GM04504 (cell line): ENCODE results near the gene TSPAN9.

Experiments used
- DNase-seq: peaks from one replicate; pipeline ENCODE4 v3.0.0-alpha.2; 2012; ENCODE audit warnings: low read depth

Gene TSPAN9

DNA sequence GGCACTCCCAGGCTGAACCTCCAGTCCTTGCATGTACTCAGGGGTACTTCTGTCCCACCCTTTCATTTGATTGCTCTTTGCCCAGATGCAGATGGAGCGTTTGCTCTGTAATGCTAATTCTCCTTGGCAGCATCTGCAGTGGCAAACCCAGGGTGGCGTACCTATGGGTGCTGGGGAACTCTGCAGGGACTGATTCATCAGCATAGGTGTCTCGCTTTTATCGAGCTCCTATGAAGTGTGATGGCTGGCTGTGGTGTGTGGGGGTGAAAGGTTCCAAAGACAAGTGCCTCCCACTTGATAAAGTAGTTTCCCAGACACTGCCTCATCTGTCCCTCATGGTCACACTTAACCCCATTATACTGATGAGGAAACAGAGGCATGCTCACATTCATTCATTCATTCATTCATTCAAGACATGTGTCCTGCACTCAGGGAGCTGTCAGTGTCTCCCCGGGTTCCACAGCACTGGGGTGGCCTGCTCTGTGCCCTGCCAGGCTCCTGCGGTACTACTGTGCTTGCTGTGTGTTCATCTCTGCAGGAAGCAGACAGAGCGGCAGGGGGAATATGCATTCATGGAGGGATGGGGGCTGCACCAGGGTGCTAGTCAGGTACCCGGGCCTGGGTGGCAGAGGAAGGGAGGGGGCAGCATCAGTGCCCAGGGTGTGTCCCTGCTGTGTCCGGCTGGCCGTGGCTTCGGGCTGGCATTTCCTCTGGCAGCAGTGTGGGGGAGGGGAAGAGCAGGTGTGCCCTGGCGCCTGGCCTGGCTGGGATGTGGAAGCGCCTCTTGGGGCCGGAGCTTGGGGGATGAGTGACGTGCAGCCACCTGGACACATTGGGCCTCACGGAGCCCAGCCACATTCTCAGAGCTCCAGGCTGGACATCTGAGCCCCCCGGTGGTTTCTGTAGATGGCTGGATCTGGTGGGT lies 110.9 kb downstream of the TSPAN9 start:
- DNase-seq: no peak

DNA sequence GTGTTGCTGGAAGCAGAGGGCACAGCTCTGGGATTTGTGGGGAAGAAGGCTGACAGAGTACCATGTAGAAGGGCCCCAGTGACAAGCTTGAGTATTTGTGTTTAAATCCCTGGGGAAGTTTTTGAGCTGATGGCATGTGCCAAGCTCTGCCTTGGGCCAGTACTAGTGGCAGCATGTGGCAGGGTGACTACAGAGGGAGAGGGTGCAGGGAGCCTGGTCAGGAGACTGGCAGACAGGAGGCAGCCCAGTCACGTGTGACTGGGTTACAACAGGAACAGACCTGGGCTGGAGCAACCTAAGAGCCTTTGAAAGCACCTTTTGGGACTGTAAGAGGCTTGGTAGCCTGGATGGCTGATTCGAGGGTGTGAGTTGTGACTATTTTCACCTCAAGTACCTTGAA lies 112.1 kb downstream of the TSPAN9 start:
- no peak for DNase-seq

DNA sequence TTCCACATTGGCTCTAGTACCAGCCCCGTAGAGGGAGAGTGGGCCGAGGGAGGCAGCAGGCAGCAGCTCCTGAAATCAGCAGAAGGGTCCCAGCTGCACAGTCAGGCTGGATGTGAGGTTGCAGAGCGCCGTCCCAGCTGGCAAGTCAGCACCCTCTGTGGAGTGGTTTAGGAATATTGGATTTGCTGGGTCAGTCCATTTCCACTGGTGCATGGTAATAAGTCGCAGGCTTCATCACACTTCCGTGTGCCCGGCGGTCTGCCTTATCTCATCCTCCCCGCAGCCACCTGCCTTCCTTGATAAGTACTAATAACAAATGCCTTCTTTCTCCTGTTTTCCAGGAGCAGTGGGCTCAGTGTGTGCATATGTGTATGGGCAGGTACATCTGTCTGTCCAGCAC lies 112.9 kb downstream of the TSPAN9 start:
- no peak for DNase-seq

- no peak for DNase-seq
These were observed 114.3 kb downstream of the TSPAN9 start for GRCh38 chr12:3191450-3191849.

DNA sequence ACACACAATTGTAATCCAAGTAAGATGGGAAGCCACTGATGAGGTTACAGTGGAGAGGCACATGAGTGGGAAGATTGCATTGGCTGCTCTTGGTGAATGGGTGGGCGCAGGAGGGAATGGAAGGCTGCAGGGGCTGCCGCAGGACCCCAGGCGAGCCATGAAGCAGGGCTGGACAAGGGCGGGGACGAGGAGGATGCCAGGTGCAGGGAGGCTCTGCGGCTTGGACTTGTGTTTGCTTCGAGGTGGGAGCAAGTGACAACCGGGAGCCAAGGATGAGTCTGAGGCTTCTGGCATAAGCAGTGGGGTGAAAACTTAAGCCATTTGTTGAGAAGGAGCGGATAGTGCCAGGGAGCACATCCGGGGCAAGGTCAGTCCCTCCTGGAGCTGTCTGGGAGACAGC lies 115.0 kb downstream of the TSPAN9 start:
- DNase-seq: no peak

- DNase-seq: no peak
These were observed 116.0 kb downstream of the TSPAN9 start for GRCh38 chr12:3193131-3193530.

DNA sequence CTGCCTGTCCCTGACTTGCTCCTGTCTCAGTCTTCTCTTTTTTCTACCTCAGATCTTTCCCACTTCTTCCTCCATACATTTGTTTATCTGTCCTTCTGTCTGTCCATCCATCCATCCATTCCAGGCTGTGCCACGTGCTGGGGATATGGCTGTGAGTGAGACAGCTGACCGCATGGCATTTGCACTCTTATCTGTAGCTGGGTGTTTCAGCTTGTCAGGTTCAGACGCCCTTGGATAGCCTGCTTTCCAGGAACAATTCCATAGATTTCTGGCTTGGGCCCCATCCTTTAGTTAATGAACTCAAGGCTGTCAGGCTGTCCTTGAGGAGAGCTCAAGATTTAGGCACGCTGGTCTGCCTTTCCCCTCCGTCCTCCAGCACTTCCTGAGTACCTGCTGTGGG lies 116.6 kb downstream of the TSPAN9 start:
- DNase-seq: no peak

- no peak for DNase-seq
These were observed 118.2 kb downstream of the TSPAN9 start for GRCh38 chr12:3195337-3195736.

DNA sequence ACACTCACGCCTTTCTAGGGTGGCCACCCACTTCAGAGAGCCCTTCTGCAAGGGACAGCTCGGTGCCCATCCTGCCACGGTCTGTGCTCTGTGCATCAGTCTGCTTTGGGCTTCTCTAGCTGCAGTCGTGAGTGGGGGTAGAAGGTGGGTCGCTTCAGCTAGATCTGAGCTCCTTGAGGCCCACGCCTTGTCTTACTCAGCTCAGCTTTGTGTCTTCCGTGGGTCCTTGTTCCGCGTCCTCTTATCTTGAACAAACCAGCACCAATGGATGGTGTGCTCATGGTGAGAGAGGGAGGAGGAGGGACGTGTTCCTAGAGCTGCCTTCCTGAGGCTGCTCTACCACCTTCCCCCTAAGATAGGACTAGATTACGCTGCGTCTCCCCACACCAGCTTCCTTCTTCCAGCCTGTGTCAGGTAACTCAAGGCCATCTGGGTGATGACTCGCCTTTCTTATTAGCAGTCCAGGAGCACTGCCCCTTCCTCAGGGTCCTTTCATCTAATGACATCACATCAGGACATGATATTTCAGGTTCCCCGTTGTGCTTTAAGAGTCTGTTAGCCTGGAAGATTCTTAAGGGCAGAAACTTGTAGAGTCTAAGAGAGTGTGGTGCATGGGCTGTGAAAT lies 118.8 kb downstream of the TSPAN9 start:
- DNase-seq: no peak

DNA sequence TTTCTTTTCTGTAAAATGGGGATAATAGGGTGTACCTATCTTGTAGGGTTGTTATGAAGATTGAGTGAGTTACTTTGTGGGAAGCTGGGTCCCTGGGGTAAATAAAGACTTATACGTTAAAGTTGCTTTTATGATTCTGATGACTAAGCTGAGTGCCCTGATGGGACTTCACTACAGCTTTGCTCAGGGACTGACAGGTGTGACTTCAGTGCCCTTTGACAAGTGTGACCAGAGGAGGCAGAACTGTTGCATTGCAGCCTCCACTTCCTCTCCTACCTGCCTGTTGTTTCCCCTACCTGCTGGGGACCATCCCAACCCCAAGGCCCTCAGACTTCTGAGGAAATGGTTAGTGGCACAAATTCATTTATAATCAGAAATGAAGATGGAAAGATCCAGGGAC lies 119.3 kb downstream of the TSPAN9 start:
- no peak for DNase-seq

DNA sequence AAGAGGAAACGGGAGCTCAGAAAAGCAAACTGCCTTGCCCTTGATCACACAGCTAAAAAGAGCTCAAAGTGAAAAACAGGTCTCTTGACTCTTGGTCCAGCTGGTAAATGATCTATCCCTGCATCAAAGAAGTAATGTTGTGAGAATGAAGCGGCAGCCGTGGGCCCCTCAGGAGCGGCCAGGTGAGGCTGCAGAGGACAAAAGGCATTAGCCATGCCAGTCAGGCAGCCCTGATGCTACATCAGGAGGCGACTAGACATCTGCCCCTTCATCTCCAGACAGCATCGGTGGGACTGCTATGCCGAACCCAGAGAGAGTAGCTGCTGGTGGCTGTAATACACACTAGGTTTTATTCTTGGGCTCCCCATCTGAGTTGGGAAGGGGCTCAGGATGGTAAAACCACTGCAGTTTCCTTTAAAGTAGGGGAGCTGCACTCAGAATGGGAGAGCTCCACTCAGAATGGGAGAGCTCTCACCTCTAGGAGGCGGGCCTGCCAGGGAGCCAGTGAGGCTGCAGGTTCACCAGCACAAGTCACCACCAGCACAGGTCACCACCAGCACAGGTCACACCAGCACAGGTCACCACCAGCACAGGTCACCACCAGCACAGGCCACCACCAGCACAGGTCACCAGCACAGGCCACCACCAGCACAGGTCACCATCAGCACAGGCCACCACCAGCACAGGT lies 120.1 kb downstream of the TSPAN9 start:
- DNase-seq: no peak

GRCh38 chr12:3199551-3200031 lies 122.4 kb downstream of the TSPAN9 start:
- DNase-seq: no peak

GRCh38 chr12:3200032-3200617 lies 122.9 kb downstream of the TSPAN9 start:
- DNase-seq: no peak

DNA sequence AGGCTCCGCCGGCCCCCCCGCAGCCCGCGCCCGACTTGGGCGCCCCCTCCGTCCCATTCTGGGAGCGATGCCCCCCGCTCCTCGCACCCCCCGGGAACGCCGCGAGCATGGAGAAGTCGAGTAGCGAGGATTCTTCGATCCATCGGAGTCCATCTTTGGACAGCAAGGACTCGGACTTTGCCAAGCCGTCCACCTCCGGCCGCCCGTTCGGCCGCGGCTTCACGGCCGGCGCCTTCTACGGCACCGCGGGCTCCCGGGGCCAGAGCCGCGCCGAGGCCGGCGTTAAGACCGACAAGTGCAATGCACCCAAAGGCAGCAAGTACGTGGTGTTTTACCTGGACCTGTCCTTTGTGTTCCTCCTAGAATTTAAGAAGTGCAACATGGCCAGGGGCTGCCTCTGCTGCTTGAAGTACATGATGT lies 123.6 kb downstream of the TSPAN9 start:
- DNase-seq: no peak

DNA sequence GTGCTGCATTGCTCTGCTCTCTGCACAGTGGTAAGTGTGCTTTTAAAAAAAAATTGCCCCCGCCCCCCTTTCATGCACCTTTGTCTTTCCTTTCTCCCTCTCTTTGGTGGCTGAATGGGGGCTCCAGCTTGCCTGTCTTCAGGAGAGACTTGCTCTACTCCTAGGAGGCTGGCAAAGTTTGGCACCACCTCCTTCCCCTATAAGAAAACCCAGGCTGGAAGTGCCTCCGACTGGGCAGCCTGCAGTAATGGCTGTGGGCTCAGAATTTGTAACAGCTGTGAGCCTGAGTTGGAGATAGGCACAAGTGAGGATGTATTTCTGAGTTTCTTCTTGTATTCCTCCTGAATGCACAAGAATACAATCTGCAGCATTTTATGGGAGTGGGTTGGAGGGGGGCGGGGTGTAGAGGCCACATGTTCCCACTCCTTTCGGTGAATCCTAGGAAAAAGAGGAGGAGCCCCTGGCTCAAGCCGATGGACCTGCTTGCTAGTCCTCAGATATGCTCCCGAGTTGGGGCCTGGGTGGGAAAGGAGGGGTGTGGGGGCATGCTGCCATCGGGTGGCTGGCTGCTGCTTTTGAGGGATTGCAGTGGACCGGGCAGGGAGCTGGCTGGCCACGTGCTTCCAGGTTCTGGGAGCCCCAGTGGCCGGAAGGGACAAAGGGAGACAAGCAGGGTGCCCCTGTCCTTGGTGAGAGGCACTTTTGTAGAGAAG lies 124.3 kb downstream of the TSPAN9 start:
- DNase-seq: no peak

DNA sequence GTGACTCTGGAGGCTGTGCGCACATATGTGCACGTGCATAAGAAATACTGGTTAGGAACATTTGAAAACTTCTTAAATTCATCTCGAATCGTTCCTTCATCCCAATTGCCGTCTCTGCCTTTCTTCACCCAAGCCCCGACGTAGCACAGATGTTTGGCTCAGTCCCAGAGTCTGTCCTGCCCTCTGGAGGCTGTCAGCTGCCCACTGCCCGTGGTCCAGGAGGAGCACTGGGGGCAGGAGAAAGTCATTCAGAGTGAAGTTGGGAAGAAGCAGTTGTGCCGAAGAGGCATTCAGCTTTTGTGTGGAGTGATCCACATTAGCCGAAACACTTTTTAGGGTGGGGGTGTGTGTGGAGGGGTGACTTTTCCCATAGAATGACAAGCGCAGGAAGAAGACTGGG lies 124.9 kb downstream of the TSPAN9 start:
- no peak for DNase-seq

DNA sequence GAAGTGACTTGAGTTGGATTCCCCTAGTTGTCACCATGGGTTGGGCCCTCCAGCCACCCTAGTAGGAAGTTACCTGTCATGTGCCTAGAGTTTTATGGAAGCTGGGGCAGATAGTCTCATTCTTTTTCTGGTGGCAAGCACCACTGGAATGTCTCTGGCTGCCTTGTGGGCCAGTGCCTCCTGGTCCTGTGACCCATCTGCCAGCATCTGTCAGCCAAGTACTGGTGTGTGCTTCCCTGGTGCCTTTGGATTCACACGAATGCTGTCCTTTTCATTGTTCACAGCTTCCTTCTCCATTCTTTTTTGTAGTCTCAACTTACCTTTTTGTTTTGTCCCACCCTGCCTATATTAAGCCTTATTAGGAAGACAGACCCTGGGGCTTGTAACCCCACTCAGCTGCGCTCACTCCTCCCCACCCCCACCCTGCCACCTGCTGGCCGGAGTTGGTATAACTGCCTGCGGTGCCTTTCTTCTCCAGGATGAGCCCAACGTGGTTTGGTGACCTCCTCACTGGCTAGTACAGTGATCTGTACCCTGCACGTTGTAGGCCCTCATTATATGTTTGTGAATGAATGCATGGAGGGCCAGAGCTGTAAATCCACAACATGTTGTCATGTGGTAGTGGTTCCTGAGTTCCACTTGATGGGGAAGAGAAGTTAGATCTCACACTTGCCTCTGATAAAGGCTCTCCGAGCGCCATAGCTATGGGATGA lies 125.7 kb downstream of the TSPAN9 start:
- DNase-seq: no peak

- DNase-seq: no peak
These were observed 126.5 kb downstream of the TSPAN9 start for GRCh38 chr12:3203713-3204112.

DNA sequence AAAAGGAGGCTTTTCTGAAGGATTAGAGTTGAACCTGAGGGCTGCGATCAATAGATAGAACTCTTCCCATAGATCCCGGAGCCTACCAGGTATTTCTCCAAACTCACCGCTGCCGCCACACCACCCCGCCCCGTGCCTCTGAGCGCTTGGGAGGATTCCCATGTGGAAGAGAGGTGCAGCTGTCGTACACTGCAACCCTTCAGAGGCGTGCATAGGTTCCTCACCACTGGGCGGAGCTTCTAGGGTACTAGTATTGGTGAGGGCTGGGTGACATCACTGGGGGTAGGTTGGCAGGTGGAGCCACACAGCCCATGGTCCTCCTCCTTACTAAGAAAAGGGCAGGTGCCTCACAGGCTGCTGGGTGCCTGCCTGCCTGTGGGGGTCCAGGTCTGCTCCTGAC lies 127.0 kb downstream of the TSPAN9 start:
- no peak for DNase-seq

DNA sequence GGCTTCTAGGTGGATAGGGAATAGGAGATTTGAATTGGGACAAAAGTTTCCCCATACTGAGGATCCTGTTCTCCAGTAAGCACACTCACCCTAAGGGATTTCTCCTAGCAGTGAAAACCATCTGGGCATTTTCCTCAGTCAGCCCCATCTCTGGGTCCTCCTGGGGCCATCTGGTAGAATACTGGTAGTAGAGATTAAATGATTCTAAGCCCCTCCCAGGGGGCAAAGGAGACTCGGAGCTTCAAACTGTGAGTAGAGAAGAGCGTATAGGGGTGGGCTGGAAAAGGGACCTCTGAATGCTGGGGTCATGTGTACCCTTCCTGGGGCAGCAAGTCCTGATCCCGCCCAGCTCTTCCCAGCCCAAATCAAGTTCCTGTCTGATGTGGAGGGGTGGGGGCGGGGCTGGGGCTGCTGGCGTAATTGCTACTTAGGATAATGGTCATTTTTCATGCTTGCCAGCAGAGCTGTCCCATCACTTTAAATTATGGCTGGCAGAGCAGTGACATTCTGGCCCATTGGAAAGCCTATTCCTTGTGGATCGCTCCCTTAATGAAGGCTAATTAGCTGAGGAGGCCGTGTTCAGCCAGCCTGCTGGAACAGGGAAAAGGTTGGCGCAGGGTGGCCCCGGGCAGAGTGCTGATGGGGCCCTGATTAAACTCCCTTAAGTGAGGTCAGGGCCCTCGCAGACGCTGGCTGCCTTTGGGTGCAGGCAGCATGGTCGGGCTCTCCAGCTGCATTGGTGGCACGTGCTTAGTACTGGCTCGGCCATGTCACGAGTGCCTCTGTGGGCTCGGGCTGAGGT lies 127.8 kb downstream of the TSPAN9 start:
- no peak for DNase-seq
